AG04449 (cell line): ENCODE measurements around the gene PPP2R5C.
"Not testable (repeated sequence)": the region's sequence is repeated elsewhere in the genome, so short reads cannot be mapped to it uniquely, and the experiment has no call there.

Source experiments
- CTCF ChIA-PET: fragments of 350-600 bp; formaldehyde crosslinking; extraction: SDS; loops from one replicate; lab custom pipeline; 2021; ENCODE audit warnings: antibody characterized with exemption; lab: Yijun Ruan, JAX
- POLR2A ChIA-PET: fragments of 400-600, 350-600 bp; formaldehyde crosslinking; extraction: SDS; loops from one replicate; lab custom pipeline; 2020; ENCODE audit warnings: antibody characterized with exemption, inconsistent platforms; lab: Yijun Ruan, JAX
- DNase-seq: peaks from one replicate; pipeline ENCODE4 v3.0.0-alpha.2; 2010; ENCODE audit warnings: low read depth, low spot score
- H3K4me3 ChIP-seq: 2 replicates; pipeline ENCODE4 v1.5.1; 2011; ENCODE audit warnings: low read depth, mild to moderate bottlenecking, control low read depth, low read length
- CTCF ChIP-seq: IDR thresholded peaks from one replicate; pipeline ENCODE4 v1.5.1; 2011; ENCODE audit warnings: mild to moderate bottlenecking, moderate library complexity, low read length, control low read depth, inconsistent platforms; ENCODE audit not compliant: insufficient read depth; ENCODE audit errors: missing control alignments

Gene PPP2R5C

DNA sequence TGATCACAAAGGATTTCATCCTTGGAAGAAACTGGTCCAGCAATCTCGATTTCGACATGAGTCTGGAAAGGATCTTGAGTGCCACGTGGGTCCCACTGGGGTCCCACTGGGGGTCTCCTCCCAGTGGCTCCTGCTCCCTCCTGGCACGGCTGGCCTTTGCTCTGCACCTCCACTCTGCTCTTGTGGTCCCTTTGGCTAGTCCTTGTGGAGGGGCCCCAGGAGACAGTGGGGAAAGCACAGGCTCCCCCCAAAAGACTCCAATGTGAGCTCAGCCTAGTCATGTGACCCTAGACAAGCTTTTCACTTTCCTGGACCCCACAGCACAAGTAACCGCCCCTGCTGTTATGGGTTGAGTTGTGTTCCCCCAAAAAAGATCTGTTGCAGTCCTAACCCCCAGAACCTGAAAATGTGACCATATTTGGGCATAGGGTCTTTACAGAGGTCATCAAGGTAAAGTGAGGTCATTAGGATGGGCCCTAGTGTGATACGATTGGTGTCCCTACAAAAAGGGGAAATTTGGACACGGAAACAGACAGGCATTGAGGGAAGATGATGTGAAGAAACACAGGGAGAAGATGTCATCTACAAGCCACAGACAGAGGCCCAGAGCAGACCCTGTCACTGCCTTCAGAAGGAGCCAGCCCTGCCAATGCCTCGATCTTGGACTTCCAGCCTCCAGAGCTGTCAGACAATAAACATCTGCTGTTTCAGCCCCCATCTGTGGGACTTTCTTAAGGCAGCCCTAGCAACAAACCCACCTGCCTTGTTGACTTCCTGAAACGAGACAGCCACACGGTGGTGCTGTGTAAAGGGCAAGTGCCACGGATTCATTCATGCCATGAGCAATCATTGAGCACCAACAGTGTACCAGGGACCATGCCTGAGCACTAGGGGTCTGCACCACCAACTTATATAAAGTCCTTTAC lies 23.8 kb upstream of the PPP2R5C start:
- POLR2A ChIA-PET: no interaction called here
- no peak for TF ChIP-seq CTCF
- no peak overlapping the region for H3K4me3 ChIP-seq
- CTCF ChIA-PET: no interaction called here
- no peak for DNase-seq

DNA sequence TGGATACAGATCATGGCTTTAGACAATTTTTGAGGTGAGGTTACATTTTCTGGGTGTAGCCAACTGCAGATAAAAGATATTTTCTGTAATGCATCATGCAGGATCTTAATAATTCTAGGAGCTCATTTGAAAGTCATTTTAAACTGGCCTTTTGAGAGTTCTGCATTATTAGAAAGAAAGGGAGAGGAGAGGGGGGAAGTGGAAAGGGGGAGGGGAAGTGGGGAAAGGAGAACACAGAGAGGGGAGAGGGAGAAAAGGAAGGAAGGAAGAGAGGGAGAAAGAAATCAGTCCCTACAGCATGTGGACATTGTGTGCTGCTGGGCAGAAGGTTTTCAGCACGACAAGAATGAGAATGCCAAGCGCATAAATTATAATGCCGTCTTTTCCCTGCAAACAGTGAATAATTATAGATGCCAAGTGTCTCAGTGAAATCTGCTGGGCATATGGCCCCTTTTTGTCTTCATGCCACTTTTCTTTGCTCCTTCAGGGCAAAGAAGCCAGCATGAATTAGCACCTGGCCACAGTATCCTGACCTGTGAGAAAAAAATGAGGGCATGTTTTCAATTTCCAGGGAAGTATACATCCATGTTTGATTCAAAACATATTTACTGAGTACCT lies 22.7 kb upstream of the PPP2R5C start:
- CTCF ChIA-PET: no interaction called here
- DNase-seq: no peak
- POLR2A ChIA-PET: no interaction called here
- no peak for TF ChIP-seq CTCF
- no peak overlapping the region for H3K4me3 ChIP-seq

DNA sequence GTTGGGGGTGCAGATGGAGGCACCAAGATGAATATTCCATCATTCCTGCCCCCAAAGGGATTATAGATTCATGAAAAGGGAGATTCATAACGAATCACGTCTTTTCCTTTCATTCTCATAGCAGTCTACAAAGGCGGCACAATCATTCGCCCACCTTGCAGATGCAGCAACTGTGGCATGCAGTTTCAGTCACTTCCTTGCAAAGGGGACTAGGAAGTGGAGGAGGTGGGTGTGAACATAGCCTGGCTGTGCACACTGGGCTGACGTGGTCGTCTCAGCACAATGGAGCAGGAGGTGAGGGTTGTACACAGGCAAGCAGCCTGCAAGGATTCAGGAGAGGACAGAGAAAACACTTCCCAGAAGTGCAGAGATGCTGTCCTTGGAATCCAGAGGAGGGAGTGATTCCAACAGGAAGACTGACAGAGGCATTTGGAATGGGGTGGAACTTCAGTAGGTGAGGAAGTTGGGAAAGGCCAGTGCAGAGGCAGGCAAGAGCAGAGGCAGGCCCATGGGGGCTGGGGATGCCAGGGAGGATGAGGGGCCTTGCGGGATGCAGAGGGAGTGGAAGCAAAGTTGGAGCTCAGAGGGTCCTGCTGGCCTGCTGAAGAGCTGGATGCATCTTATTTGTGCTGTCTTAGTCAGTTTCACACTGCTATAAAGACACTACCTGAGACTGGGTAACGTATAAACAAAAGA lies 21.9 kb upstream of the PPP2R5C start:
- no peak for DNase-seq
- ChIA-PET POLR2A (no interaction called here), CTCF (interaction anchor here (1.4 kb wide), 1 partner anchor 32 kb away, joined by 4 read pairs; no protein-coding TSS in a partner anchor)

DNA sequence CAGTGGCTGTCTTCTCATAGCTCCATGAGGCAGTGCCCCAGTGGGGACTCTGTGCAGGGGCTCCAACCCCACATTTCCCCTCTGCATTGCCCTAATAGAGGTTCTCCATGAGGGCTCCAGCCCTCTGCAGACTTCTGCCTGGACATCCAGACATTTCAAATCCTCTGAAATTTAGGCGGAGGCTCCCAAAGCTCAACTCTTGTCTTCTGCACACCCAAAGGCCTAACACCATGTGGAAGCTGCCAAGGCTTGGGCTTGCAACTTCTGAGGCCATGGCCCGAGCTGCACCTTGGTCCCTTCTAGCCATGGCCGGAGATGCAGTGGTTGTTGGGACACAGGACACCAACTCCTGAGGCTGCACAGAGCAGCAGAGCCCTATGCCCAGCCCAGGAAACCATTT lies 20.5 kb upstream of the PPP2R5C start:
- TF ChIP-seq CTCF: no peak
- POLR2A ChIA-PET: no interaction called here
- DNase-seq: no peak
- CTCF ChIA-PET: interaction anchor here (1.4 kb wide), 1 partner anchor 33 kb away, joined by 4 read pairs; no protein-coding TSS in a partner anchor
- H3K4me3 ChIP-seq: no peak overlapping the region

More for the DNA sequence above, 21.9 kb upstream of the PPP2R5C start:
- TF ChIP-seq CTCF: no peak
- no peak overlapping the region for H3K4me3 ChIP-seq

DNA sequence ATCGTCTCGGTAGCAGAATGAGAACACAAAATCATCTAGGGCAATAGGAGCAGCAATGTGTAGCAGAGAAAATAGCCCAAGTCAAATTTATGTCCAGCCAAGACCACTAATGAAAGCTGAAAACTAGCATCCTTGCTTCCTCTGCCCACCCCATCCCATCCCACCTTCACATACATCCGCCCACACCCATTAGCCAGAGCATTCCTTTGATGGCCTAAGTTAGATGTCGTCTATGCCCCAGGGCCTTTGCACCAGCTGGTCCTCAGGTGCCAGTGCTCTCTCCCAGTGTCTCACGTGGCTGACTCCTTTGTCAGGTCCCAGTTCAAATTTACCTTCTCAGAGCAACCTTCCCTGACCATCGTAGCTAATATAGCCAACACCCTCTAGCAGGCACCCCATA lies 17.8 kb upstream of the PPP2R5C start:
- ChIA-PET POLR2A (no interaction called here), CTCF (no interaction called here)
- TF ChIP-seq CTCF: no peak
- H3K4me3 ChIP-seq: no peak overlapping the region
- no peak for DNase-seq

DNA sequence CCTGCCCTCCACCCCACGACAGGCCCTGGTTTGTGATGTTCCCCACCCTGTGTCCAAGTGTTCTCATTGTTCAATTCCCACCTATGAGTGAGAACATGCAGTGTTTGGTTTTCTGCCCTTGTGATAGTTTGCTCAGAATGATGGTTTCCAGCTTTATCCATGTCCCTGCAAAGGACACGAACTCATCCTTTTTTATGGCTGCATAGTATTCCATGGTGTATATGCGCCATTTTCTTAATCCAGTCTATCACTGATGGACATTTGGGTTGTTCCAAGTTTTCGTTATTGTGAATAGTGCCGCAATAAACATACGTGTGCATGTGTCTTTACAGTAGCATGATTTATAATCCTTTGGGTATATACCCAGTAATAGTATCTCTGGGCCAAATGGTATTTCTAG lies 17.1 kb upstream of the PPP2R5C start:
- H3K4me3 ChIP-seq, DNase-seq, POLR2A ChIA-PET: not testable (repeated sequence)
- CTCF ChIA-PET: interaction anchor here (1.3 kb wide), 1 partner anchor 26 kb away, joined by 4 read pairs; no protein-coding TSS in a partner anchor

GRCh38 chr14:101749756-101750155 lies 11.8 kb upstream of the PPP2R5C start:
- CTCF ChIA-PET, H3K4me3 ChIP-seq, DNase-seq, POLR2A ChIA-PET: not testable (repeated sequence)
